ENCODE results near the gene DUSP8.
A peak's percentile ranks its signal among the peaks of the same experiment; 100 is the strongest.

Gene DUSP8

DNA sequence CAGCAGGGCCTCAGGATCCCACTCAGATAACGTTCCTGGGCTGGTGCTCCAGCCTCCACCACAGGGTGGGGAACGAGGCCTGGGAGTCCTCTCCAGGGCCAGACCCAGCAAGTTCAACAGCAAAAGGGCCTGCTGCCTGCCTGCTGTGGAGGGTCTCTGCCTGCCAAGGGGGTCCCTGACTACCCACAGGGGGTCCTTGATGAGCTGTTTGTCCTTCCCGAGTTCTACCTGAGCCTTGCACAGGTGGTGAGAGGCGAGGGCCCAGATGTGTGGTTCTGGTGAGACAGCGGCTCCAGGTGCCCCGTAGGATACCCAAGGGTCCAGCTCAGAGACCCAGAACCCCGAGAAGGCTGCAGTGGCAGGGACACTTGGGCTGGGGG is 4.4 kb downstream of the DUSP8 start:
- H3K9ac ChIP-seq (ENCODE audit: low read depth, low read length, poor library complexity, severe bottlenecking) = no peak overlapping the region
- H3K4me2 ChIP-seq (ENCODE audit: low read depth, low read length, poor library complexity, severe bottlenecking) = no peak overlapping the region
- H3K4me3 ChIP-seq (ENCODE audit: low read length, poor library complexity, severe bottlenecking) = no peak overlapping the region
- no peaks in the 10 kb centered on the region for H3F3A ChIP-seq (ENCODE audit: low read depth)
- no peaks in the 10 kb centered on the region for H3K4me1 ChIP-seq (ENCODE audit: insufficient read depth, low read length, poor library complexity, severe bottlenecking)
- no peaks in the 10 kb centered on the region for H3K79me2 ChIP-seq (ENCODE audit: insufficient read depth, low read length)
- no peaks in the 10 kb centered on the region for H3K27me3 ChIP-seq (ENCODE audit: insufficient read depth, low read length, poor library complexity, severe bottlenecking)
- no peak overlapping the region for H2AFZ ChIP-seq (ENCODE audit: low read length)
- no peaks in the 10 kb centered on the region for H3K36me3 ChIP-seq (ENCODE audit: insufficient read depth, low read length)
- no peaks in the 10 kb centered on the region for H3K9me2 ChIP-seq (replicated peaks; ENCODE audit: low read depth, low read length)
- TF ChIP-seq, protein P1, sequence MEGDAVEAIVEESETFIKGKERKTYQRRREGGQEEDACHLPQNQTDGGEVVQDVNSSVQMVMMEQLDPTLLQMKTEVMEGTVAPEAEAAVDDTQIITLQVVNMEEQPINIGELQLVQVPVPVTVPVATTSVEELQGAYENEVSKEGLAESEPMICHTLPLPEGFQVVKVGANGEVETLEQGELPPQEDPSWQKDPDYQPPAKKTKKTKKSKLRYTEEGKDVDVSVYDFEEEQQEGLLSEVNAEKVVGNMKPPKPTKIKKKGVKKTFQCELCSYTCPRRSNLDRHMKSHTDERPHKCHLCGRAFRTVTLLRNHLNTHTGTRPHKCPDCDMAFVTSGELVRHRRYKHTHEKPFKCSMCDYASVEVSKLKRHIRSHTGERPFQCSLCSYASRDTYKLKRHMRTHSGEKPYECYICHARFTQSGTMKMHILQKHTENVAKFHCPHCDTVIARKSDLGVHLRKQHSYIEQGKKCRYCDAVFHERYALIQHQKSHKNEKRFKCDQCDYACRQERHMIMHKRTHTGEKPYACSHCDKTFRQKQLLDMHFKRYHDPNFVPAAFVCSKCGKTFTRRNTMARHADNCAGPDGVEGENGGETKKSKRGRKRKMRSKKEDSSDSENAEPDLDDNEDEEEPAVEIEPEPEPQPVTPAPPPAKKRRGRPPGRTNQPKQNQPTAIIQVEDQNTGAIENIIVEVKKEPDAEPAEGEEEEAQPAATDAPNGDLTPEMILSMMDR (conservative IDR thresholded peaks at IDR 0.05; ENCODE audit: low read length) = no peak
- no peak for TF ChIP-seq EZH2phosphoT487 (IDR thresholded peaks at IDR 0.05; ENCODE audit: borderline replicate concordance)
- H3K9me3 ChIP-seq (ENCODE audit: insufficient read depth, low read depth, low read length) = no peaks in the 10 kb centered on the region
- H4K20me1 ChIP-seq (ENCODE audit: insufficient read depth, low read length, poor library complexity, severe bottlenecking) = no peaks in the 10 kb centered on the region

DNA sequence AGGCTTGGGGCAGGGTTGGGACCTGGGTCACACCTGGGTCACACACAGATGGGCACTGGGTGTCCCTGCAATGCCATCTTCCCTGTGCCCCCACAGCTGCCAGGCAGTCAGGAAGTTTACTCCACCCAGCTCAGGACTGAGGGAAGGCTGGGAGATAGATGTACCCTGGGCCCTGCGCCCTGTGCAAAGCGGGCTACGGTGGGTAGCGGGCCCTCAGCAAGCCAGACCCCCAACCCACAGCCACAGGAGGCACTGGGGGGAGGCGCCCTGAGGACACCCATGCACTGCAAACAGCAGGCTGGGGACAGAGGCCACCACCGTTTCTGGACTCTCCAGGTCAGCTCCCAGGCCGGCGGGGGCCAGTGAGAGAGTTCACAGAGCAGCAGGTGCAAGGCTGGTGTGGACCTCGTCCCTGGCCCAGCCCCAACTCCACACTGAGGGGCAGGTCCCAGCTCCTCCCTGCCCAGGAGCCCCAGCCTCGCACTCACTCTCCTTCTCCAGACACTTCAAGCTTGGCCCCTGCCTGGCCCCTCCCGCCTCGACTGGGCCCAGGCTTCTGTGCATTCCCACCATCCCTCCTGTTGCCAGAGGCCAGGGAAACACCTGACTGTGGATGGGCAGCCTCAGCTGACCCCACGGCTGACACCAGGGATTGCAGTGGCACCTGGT is 4.9 kb downstream of the DUSP8 start:
- H3K4me3 ChIP-seq (ENCODE audit: low read length, poor library complexity, severe bottlenecking) = no peak overlapping the region
- no peaks in the 10 kb centered on the region for H4K20me1 ChIP-seq (ENCODE audit: insufficient read depth, low read length, poor library complexity, severe bottlenecking)
- no peaks in the 10 kb centered on the region for H3F3A ChIP-seq (ENCODE audit: low read depth)
- no peaks in the 10 kb centered on the region for H3K36me3 ChIP-seq (ENCODE audit: insufficient read depth, low read length)
- H3K79me2 ChIP-seq (ENCODE audit: insufficient read depth, low read length) = no peaks in the 10 kb centered on the region
- no peaks in the 10 kb centered on the region for H3K4me1 ChIP-seq (ENCODE audit: insufficient read depth, low read length, poor library complexity, severe bottlenecking)
- H3K4me2 ChIP-seq (ENCODE audit: low read depth, low read length, poor library complexity, severe bottlenecking) = no peak overlapping the region
- no peaks in the 10 kb centered on the region for H3K27me3 ChIP-seq (ENCODE audit: insufficient read depth, low read length, poor library complexity, severe bottlenecking)
- no peak overlapping the region for H3K9ac ChIP-seq (ENCODE audit: low read depth, low read length, poor library complexity, severe bottlenecking)
- no peak overlapping the region for H2AFZ ChIP-seq (ENCODE audit: low read length)
- no peaks in the 10 kb centered on the region for H3K9me3 ChIP-seq (ENCODE audit: insufficient read depth, low read depth, low read length)
- H3K9me2 ChIP-seq (replicated peaks; ENCODE audit: low read depth, low read length) = no peaks in the 10 kb centered on the region
- TF ChIP-seq EZH2phosphoT487 (IDR thresholded peaks at IDR 0.05; ENCODE audit: borderline replicate concordance) = no peak
- TF ChIP-seq, protein P1 (conservative IDR thresholded peaks at IDR 0.05; ENCODE audit: low read length) = no peak; the same call in 1 of the 2 replicates

DNA sequence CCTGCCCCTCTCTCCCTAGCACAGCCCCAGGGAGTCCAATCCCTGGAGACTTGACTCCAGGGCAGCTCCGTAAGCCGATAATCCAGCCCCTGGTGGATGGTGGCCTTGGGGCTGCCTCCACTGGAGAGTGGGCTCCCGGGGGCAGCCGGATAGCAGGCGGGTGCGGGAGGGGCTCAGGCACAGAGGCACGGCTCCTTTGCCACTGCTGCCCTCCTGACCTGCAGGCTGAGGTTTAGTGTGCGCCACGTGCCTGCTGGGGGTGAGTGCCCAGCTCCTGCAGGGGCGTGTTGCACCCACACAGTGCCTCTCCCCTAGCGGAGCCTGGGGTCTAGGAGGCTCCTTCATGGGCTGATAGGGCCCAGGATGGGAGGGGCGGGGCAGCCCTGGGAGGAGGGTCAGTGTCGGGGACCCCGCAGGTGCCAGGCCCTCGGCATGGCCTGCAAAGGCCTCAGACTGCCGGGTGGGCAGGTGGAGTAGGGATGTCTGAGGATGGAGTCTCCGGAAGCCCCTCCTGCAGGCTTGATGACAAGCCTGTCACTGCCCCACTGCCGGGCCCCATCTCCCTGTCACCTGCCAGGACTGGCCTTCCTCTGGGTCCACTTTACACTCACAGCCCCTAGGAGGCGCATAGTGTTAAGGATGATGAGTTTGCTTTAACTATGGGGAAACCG is 5.6 kb downstream of the DUSP8 start:
- Histone ChIP-seq H3K36me3 (ENCODE audit: insufficient read depth, low read length) (no peaks in the 10 kb centered on the region), H3K9ac (ENCODE audit: low read depth, low read length, poor library complexity, severe bottlenecking) (no peak overlapping the region), H3K9me3 (ENCODE audit: insufficient read depth, low read depth, low read length) (no peaks in the 10 kb centered on the region), H3K4me1 (ENCODE audit: insufficient read depth, low read length, poor library complexity, severe bottlenecking) (no peaks in the 10 kb centered on the region), H3F3A (ENCODE audit: low read depth) (no peaks in the 10 kb centered on the region), H3K4me3 (ENCODE audit: low read length, poor library complexity, severe bottlenecking) (no peak overlapping the region), H2AFZ (ENCODE audit: low read length) (no peak overlapping the region), H3K27me3 (ENCODE audit: insufficient read depth, low read length, poor library complexity, severe bottlenecking) (no peaks in the 10 kb centered on the region), H3K9me2 (replicated peaks; ENCODE audit: low read depth, low read length) (no peaks in the 10 kb centered on the region), H3K4me2 (ENCODE audit: low read depth, low read length, poor library complexity, severe bottlenecking) (no peak overlapping the region), H3K79me2 (ENCODE audit: insufficient read depth, low read length) (no peaks in the 10 kb centered on the region), H4K20me1 (ENCODE audit: insufficient read depth, low read length, poor library complexity, severe bottlenecking) (no peaks in the 10 kb centered on the region)
- no peak for TF ChIP-seq EZH2phosphoT487 (IDR thresholded peaks at IDR 0.05; ENCODE audit: borderline replicate concordance)
- TF ChIP-seq, protein P1 (conservative IDR thresholded peaks at IDR 0.05; ENCODE audit: low read length) = peak; percentile 27
